HL-60/S4 treated with phorbol 12-myristate 13-acetate at 8.2 ng/mL for 4 days and 3 days (cell line): Measurements from ENCODE around the gene CCDC88A.
"Not testable (repeated sequence)": the region's sequence is repeated elsewhere in the genome, so short reads cannot be mapped to it uniquely, and the experiment has no call there.

Experiments
- in situ Hi-C: fragments of 300-500 bp; cut with MboI; formaldehyde crosslinking; loops from 2 replicates; pipeline ENCODE4 v1.15.0; 2022; ENCODE audit warnings: low sequenced_read_pairs

CCDC88A gene, protein sequence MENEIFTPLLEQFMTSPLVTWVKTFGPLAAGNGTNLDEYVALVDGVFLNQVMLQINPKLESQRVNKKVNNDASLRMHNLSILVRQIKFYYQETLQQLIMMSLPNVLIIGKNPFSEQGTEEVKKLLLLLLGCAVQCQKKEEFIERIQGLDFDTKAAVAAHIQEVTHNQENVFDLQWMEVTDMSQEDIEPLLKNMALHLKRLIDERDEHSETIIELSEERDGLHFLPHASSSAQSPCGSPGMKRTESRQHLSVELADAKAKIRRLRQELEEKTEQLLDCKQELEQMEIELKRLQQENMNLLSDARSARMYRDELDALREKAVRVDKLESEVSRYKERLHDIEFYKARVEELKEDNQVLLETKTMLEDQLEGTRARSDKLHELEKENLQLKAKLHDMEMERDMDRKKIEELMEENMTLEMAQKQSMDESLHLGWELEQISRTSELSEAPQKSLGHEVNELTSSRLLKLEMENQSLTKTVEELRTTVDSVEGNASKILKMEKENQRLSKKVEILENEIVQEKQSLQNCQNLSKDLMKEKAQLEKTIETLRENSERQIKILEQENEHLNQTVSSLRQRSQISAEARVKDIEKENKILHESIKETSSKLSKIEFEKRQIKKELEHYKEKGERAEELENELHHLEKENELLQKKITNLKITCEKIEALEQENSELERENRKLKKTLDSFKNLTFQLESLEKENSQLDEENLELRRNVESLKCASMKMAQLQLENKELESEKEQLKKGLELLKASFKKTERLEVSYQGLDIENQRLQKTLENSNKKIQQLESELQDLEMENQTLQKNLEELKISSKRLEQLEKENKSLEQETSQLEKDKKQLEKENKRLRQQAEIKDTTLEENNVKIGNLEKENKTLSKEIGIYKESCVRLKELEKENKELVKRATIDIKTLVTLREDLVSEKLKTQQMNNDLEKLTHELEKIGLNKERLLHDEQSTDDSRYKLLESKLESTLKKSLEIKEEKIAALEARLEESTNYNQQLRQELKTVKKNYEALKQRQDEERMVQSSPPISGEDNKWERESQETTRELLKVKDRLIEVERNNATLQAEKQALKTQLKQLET (N-terminal part only)

GRCh38 chr2:55419679-55420438, at the start of gene CCDC88A:
Gene CCDC88A, minus strand, starts transcription at chr2:55419856. Its CDS starts 777 bp downstream, at chr2:55419079.
- in situ Hi-C loops: no loop called here

GRCh38 chr2:55461679-55462078, 42.0 kb upstream of the CCDC88A start:
- in situ Hi-C loops: no loop called here

DNA sequence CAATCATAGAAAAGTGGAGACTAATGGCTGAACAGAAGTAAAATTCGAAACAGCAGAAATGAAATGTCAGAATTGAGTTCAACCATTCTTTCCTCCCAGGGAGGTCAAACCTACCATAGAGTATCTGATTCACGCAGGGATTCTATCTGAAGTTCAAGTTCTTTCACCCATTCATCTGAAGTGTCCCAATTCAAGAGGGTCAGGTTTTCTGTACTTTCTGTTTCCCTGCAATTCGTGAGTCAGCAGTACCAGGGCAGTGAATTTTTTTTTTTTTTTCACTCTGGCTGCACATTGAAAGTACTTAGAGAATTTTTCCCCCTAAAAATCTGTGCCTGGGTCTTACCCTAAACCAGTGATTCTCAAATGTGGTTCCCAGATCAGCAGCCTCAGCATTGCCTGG, 40.9 kb upstream of the CCDC88A start:
- in situ Hi-C loops: no loop called here

DNA sequence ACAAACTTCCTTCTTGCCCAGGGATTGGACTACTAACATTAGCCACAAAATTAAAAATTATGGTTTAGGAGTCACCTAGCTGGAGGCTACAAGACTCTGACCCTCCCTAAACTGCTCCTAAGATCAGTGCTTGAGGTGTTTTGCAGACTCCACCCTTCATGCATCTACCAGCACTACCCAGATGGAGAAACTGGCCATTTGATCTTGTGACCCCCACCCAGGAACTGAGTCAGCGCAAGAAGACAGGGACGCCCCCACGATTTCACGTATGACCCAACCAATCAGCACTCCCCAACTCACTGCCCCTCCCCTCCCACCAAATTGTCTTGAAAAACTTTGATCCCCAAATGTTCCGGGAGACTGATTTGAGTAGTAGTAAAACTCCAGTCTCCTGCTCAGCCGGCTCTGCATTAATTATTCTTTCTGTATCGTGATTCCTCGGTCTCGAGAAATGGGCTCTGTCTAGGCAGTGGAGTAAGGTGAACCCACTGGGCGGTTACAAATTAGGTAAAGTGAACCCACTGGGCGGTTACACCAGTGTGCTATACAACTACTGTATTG, 40.1 kb upstream of the CCDC88A start:
- in situ Hi-C loops: no loop called here

DNA sequence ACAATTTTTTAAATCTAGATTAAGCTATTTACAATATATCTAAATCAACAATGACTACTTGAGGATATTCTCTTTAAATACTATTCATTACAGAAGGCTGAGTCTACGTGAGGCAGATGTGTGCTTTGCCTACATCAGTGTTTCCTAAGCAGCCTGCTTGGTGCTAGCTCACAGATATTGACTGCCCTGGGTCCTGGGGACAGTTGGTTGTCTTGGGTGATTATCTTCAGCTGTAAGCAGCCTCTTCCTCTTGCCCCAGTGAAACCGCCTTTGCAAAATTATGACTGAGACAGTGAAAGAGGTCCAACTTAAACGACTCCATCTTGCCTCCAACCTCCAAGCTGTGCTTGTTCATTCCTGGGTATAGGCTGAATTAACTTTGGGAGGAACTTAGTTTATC, 39.6 kb upstream of the CCDC88A start:
- in situ Hi-C loops: no loop called here

GRCh38 chr2:55454121-55454520, 34.5 kb upstream of the CCDC88A start:
- in situ Hi-C loops: no loop called here

DNA sequence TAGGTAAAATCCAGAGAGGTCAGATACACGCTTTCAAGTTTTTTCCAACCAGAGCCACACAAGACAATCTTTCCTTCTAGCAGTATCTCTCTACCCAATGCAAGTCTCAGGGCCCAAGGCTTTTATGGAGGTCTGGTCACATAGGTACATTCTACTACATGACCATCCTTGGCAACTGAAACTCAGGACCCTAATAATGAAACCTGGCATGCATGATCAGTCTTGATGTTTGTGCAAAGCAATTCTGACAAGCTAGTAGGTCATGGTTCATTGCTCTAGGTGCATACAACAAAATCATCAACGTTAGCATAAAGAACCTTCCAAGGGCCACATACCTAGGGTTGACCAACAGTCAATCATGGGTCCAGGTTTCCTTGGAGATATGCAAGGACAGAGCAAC, 33.2 kb upstream of the CCDC88A start:
- in situ Hi-C loops: no loop called here

DNA sequence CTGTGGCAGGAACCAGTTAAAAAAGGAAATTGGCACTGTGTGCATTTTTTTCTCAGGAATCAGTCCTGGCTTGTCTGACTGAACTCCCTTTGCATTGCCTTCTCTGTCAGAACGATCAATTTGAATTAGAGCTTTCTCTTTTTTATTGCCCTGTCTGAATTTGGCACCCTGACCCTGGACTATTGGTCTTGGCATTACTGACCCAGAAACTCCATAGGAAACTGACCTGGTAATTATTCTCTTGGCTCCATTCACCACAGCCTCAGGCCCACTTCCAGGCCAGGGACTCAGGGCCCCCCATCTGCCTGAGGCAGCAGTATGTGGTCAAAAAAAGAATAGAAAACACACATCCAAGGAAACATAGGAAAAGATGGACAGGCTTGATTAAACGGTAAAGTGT, 32.0 kb upstream of the CCDC88A start:
- in situ Hi-C loops: no loop called here

GRCh38 chr2:55450014-55450413, 30.4 kb upstream of the CCDC88A start:
- in situ Hi-C loops: not testable (repeated sequence)

DNA sequence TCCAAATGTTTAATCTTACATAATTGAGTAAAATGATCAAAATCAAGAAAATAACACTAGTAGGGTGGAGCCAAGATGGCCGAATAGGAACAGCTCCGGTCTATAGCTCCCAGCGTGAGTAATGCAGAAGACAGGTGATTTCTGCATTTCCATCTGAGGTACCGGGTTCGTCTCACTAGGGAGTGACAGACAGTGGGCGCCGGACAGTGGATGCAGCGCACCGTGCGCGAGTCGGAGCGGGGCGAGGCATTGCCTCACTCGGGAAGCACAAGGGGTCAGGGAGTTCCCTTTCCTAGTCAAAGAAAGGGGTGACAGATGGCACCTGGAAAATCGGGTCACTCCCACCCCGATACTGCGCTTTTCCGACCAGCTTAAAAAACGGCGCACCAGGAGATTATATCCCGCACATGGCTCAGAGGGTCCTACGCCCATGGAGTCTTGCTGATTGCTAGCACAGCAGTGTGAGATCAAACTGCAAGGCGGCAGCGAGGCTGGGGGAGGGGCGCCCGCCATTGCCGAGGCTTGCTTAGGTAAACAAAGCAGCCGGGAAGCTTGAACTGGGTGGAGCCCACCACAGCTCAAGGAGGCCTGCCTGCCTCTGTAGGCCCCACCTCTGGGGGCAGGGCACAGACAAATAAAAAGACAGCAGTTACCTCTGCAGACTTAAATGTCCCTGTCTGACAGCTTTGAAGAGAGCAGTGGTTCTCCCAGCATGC, 22.5 kb upstream of the CCDC88A start:
- in situ Hi-C loops: not testable (repeated sequence)

- in situ Hi-C loops: no loop called here
Measured at GRCh38 chr2:55441280-55441892, 21.7 kb upstream of the CCDC88A start.

- in situ Hi-C loops: no loop called here
Measured at GRCh38 chr2:55439101-55439397, 19.4 kb upstream of the CCDC88A start.

DNA sequence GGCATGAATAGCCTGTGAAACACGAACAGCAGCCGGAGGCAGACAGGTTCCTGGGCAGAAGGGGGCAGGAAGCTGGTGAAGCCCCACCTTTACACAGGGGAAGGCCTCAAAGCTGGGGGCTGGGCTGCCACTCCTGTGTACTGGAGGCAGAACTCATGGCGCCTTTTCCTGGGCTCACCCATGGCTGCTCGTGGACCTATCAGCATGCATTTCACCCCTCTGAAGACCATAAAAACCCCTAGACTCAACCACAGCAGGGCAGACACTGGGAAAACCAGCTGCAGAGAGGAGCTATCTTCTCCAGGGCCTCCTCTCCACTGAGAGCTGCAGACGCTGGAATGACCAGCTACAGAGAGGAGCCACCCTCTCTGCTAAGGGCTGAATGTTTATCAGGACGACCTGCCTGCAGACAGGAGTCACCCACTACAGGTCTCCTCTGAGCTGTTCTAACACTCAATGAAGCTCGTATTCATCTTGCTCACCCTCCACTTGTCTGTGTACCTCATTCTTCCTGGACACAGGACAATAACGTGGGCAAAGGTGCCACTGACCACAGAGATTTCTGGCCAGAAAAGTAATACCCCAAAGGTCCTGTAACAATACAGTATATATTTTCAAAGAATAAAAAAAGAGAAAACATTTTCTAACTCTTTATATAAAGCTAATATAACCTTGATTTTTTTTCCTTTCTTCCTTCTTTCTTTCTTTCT, 18.9 kb upstream of the CCDC88A start:
- in situ Hi-C loops: no loop called here

DNA sequence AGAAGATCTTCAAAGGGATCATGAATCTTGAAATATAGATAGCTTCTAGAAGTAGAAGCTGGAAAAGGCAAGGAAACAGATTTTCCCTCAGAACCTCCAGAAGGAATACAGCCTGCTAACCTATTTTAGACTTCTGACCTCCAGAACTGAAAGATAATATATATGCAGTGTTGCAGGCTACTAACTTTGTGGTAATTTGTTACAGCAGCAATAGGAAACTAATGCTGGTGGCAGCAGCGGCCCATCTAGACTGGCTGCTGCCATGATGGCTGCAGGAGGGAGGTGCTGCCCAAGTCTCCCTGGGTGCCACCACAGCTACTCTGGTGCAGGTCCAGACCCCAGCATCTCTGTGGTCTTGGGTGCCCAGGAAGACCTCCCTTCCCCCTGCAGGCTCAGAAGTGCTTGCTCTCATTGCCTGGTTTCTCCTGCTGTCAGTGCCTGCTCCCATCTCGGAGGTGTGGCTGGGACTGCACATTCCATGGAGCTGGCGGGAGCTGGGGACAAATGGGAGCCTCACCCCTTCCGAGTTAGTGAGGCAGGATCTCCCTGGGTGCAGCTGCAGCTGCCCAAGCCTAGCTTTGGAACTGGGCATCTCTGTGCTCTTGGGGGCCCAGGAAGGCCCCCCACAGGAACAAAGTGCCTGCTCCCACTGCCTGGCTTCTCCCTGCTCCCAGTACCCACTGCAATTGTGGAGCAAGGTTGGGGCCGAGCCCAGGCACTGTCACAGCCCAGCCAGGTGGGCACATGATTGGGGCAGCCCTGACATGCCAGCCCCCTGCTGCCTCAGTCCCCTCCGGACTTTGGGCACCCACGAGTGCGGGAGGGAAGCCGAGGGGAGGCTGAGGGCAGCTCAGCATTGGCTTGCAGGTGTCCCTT, 18.1 kb upstream of the CCDC88A start:
- in situ Hi-C loops: no loop called here

DNA sequence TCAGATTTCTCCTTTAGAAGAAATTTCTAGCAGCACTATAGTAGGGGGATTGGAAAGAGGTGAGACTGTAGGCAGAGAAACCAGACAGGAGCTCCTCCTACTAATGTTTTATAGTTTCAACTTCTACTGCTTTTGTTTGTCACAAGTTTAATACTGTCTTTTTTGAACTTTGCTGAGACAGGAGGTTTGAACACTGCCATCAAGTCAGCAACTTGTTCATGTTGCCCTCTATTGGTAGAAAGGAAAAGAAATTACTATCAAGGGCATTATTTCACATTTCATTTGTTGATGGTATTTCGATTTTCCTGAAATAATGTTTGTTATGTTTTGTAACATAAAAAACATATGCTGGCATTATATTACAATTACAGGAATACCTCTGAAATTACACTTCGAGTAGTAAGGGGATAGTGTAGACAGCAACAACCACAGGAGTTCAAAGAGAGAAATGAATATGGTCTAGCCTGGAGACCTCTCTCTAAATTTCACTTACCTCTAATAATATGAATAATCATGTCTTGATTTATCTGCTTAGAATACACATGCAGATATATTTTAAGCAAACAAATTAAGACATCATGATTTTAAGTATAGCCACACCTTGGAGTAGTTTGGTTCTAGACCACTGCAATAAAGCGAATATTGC, 12.4 kb upstream of the CCDC88A start:
- in situ Hi-C loops: no loop called here

GRCh38 chr2:55430211-55430975, 10.7 kb upstream of the CCDC88A start:
- in situ Hi-C loops: no loop called here

DNA sequence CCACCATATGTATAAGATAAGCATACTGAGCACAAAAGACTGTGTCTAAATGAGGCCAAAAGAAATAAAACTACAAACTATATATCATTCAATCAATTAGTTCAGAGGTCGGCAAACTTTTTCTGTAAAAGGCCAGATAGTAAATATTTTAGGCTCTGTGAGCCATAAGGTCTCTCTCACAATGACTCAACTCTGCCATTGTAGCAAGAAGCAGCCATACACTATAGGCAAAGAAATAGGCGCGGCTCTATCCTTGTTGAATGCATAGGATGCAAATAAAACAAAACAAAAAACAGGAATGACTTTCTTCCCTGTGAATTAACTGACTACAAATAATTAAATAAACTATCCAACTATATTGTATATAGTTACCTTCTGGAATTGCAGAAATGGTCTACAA, 8.6 kb upstream of the CCDC88A start:
- in situ Hi-C loops: no loop called here
